IPS-20b (cell line): ENCODE data around the gene CXADR.

Experiments used
- H3K27ac ChIP-seq: one replicate; pipeline ENCODE4 v1.5.1; 2013; ENCODE audit warnings: low read length
- H3K27me3 ChIP-seq: 2 replicates; pipeline ENCODE4 v1.6.1; 2013; ENCODE audit warnings: mild to moderate bottlenecking, low read length, inconsistent platforms; ENCODE audit not compliant: insufficient read depth
- H3K36me3 ChIP-seq: 2 replicates; pipeline ENCODE4 v1.6.1; 2013; ENCODE audit warnings: low read depth, mild to moderate bottlenecking, inconsistent platforms, low read length, moderate library complexity; ENCODE audit not compliant: insufficient read depth
- H3K4me1 ChIP-seq: 2 replicates; pipeline ENCODE4 v1.6.1; 2013; ENCODE audit warnings: mild to moderate bottlenecking, control low read depth, inconsistent platforms, low read length, moderate library complexity; ENCODE audit not compliant: insufficient read depth
- H3K4me3 ChIP-seq: 2 replicates; pipeline ENCODE4 v1.5.1; 2013; ENCODE audit warnings: mild to moderate bottlenecking, low read length, inconsistent platforms
- H3K9ac ChIP-seq: 2 replicates; pipeline ENCODE4 v1.6.1; 2013; ENCODE audit warnings: low read depth, mild to moderate bottlenecking, inconsistent platforms, low read length, moderate library complexity
- H3K9me3 ChIP-seq: 2 replicates; pipeline ENCODE4 v1.6.1; 2013; ENCODE audit warnings: mild to moderate bottlenecking, low read depth, low read length, inconsistent platforms; ENCODE audit not compliant: insufficient read depth

CXADR gene

GRCh38 chr21:17545007-17545406 lies 32.2 kb downstream of the CXADR start:
- Histone ChIP-seq H3K9me3 (no peaks in the 10 kb centered on the region), H3K4me1 (peaks cover 15% of the 10 kb centered on the region; the same call in 1 of the 2 replicates), H3K27me3 (no peaks in the 10 kb centered on the region), H3K9ac (no peak overlapping the region), H3K36me3 (peaks cover 35% of the 10 kb centered on the region), H3K27ac (no peak overlapping the region), H3K4me3 (no peak overlapping the region)

GRCh38 chr21:17548262-17548661 lies 35.4 kb downstream of the CXADR start:
- Histone ChIP-seq H3K27me3 (no peaks in the 10 kb centered on the region), H3K4me1 (peaks cover 8% of the 10 kb centered on the region; the same call in 1 of the 2 replicates), H3K9me3 (no peaks in the 10 kb centered on the region), H3K27ac (no peak overlapping the region), H3K36me3 (peaks cover 66% of the 10 kb centered on the region), H3K9ac (no peak overlapping the region), H3K4me3 (no peak overlapping the region)

GRCh38 chr21:17550671-17551308 lies 37.9 kb downstream of the CXADR start:
- no peak overlapping the region for H3K9ac ChIP-seq
- no peaks in the 10 kb centered on the region for H3K9me3 ChIP-seq
- no peak overlapping the region for H3K27ac ChIP-seq
- H3K36me3 ChIP-seq, result peaks cover 90% of the 10 kb centered on the region
- no peaks in the 10 kb centered on the region for H3K4me1 ChIP-seq
- no peaks in the 10 kb centered on the region for H3K27me3 ChIP-seq
- H3K4me3 ChIP-seq, result no peak overlapping the region

GRCh38 chr21:17552410-17552809 lies 39.6 kb downstream of the CXADR start:
- Histone ChIP-seq H3K27ac (no peak overlapping the region), H3K27me3 (no peaks in the 10 kb centered on the region), H3K36me3 (peaks cover 96% of the 10 kb centered on the region), H3K4me3 (no peak overlapping the region), H3K4me1 (no peaks in the 10 kb centered on the region), H3K9ac (no peak overlapping the region), H3K9me3 (no peaks in the 10 kb centered on the region)

- H3K27me3 ChIP-seq, result no peaks in the 10 kb centered on the region
- H3K27ac ChIP-seq, result no peak overlapping the region
- H3K9ac ChIP-seq, result no peak overlapping the region
- H3K4me3 ChIP-seq, result no peak overlapping the region
- peaks cover 98% of the 10 kb centered on the region for H3K36me3 ChIP-seq
- no peaks in the 10 kb centered on the region for H3K9me3 ChIP-seq
- H3K4me1 ChIP-seq, result no peaks in the 10 kb centered on the region
These were observed 41.3 kb downstream of the CXADR start for GRCh38 chr21:17554120-17554519.

- no peaks in the 10 kb centered on the region for H3K4me1 ChIP-seq
- no peak overlapping the region for H3K27ac ChIP-seq
- H3K36me3 ChIP-seq, result peaks cover 98% of the 10 kb centered on the region
- H3K9me3 ChIP-seq, result no peaks in the 10 kb centered on the region
- H3K9ac ChIP-seq, result no peak overlapping the region
- no peak overlapping the region for H3K4me3 ChIP-seq
- no peaks in the 10 kb centered on the region for H3K27me3 ChIP-seq
These were observed 42.0 kb downstream of the CXADR start for GRCh38 chr21:17554679-17555465.

- Histone ChIP-seq H3K27ac (no peak overlapping the region), H3K36me3 (peaks cover 92% of the 10 kb centered on the region), H3K27me3 (no peaks in the 10 kb centered on the region), H3K9me3 (no peaks in the 10 kb centered on the region), H3K4me1 (no peaks in the 10 kb centered on the region), H3K4me3 (no peak overlapping the region), H3K9ac (no peak overlapping the region)
These were observed 47.7 kb downstream of the CXADR start for GRCh38 chr21:17560377-17561025.

GRCh38 chr21:17570786-17571185 lies 57.9 kb downstream of the CXADR start:
- no peaks in the 10 kb centered on the region for H3K9me3 ChIP-seq
- no peak overlapping the region for H3K4me3 ChIP-seq
- no peaks in the 10 kb centered on the region for H3K4me1 ChIP-seq
- no peak overlapping the region for H3K9ac ChIP-seq
- H3K27me3 ChIP-seq, result no peaks in the 10 kb centered on the region
- peaks cover 46% of the 10 kb centered on the region for H3K36me3 ChIP-seq
- H3K27ac ChIP-seq, result no peak overlapping the region

- no peak overlapping the region for H3K4me3 ChIP-seq
- no peaks in the 10 kb centered on the region for H3K27me3 ChIP-seq
- no peaks in the 10 kb centered on the region for H3K4me1 ChIP-seq
- peaks cover 36% of the 10 kb centered on the region; the same call in 1 of the 2 replicates for H3K36me3 ChIP-seq
- H3K9ac ChIP-seq, result no peak overlapping the region
- H3K27ac ChIP-seq, result no peak overlapping the region
- H3K9me3 ChIP-seq, result no peaks in the 10 kb centered on the region
These were observed 59.6 kb downstream of the CXADR start for GRCh38 chr21:17572431-17572830.

- Histone ChIP-seq H3K9me3 (no peaks in the 10 kb centered on the region), H3K36me3 (peaks cover 31% of the 10 kb centered on the region; the same call in 1 of the 2 replicates), H3K27ac (no peak overlapping the region), H3K9ac (no peak overlapping the region), H3K4me3 (no peak overlapping the region), H3K27me3 (no peaks in the 10 kb centered on the region), H3K4me1 (no peaks in the 10 kb centered on the region)
These were observed 62.2 kb downstream of the CXADR start for GRCh38 chr21:17575076-17575475.

GRCh38 chr21:17576080-17576835 lies 63.4 kb downstream of the CXADR start:
- no peaks in the 10 kb centered on the region for H3K27me3 ChIP-seq
- H3K9ac ChIP-seq, result no peak overlapping the region
- H3K4me3 ChIP-seq, result no peak overlapping the region
- no peaks in the 10 kb centered on the region for H3K4me1 ChIP-seq
- H3K9me3 ChIP-seq, result no peaks in the 10 kb centered on the region
- no peak overlapping the region for H3K27ac ChIP-seq
- H3K36me3 ChIP-seq, result peaks cover 19% of the 10 kb centered on the region; the same call in 1 of the 2 replicates
